GM21786 (cell line): ENCODE results near the gene MIEN1.
A peak's percentile ranks its signal among the peaks of the same experiment; 100 is the strongest.
"Not testable (repeated sequence)": the region's sequence is repeated elsewhere in the genome, so short reads cannot be mapped to it uniquely, and the experiment has no call there.

Experiments
- ATAC-seq: cut with Tn5 transposase; IDR thresholded peaks from one replicate; pipeline ENCODE4 v1.9.1; 2021; ENCODE audit not compliant: unreplicated experiment

MIEN1 gene

DNA sequence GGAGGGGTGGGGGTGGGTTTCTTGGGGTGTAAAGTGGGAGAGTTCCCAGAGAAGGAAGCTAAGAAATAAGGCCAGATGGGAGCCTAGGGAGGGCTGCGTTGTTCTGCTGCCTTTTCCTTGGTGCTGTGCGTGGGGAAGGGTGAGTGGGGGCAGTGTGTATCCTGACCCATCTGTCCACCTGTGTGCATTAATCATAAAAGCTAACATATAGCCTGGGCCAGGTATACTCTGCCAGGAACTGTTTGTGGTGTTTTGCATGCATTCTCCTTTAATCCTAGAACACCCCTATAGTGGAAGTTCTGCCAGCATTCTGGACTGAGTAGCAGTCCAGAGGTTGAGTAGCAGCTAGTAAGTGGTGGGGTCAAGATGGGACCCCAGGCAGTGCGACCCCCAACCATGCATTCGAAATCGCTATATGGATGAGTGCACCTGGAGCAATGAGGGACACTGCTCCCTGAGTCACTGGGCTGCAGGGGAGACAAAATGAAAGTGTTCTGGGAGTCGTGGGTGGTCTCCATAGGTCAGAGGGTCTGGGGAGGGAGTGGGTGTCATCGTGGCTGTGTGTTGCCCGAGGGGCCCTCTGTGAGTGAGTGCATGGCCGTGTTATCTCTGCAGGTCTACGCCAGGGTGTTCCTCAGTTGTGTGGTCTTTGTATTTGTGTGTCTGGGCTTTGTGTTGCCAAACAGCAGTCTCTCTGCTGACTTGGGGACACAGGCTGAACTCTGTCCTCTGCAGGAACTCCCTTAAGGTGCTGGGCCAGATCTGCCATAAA is 29.1 kb downstream of the MIEN1 start:
- no peak for ATAC-seq

DNA sequence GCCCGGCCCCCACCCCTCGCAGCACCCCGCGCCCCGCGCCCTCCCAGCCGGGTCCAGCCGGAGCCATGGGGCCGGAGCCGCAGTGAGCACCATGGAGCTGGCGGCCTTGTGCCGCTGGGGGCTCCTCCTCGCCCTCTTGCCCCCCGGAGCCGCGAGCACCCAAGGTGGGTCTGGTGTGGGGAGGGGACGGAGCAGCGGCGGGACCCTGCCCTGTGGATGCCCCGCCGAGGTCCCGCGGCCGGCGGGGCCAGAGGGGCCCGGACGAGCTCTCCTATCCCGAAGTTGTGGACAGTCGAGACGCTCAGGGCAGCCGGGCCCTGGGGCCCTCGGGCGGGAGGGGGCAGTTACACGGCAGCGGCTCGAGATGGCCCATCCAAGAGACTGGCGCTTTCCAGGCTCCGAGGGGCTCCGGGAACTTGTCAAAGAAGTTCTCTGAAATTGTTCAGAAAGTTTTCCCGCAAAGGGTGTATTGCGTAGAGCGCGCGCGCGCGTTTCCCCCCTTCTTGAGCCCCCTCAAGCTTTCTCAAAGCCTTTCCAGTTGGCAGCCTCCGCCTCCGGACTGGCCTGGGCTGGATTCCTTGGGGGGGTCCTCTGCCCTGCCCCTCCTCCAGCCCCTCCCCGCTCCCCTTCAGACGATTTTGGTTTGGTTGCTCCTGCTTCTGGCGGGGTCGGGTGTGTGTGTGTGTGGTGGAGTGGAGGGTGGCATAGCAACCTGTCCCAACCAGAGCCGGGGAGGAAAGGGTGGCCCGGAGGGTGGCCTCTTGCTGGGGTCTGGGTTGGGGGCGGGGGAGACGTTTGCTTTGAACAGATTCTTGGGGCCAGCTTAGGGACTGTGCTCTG is 30.0 kb downstream of the MIEN1 start:
- no peak for ATAC-seq

DNA sequence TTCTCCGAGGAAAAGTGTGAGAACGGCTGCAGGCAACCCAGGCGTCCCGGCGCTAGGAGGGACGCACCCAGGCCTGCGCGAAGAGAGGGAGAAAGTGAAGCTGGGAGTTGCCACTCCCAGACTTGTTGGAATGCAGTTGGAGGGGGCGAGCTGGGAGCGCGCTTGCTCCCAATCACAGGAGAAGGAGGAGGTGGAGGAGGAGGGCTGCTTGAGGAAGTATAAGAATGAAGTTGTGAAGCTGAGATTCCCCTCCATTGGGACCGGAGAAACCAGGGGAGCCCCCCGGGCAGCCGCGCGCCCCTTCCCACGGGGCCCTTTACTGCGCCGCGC is 30.5 kb downstream of the MIEN1 start, which contains the start of gene ERBB2:
ERBB2 (plus strand) TSS at position 247 of the 330 bp plus-strand sequence. CDS start 175 bp downstream, outside the sequence.
- no peak for ATAC-seq

DNA sequence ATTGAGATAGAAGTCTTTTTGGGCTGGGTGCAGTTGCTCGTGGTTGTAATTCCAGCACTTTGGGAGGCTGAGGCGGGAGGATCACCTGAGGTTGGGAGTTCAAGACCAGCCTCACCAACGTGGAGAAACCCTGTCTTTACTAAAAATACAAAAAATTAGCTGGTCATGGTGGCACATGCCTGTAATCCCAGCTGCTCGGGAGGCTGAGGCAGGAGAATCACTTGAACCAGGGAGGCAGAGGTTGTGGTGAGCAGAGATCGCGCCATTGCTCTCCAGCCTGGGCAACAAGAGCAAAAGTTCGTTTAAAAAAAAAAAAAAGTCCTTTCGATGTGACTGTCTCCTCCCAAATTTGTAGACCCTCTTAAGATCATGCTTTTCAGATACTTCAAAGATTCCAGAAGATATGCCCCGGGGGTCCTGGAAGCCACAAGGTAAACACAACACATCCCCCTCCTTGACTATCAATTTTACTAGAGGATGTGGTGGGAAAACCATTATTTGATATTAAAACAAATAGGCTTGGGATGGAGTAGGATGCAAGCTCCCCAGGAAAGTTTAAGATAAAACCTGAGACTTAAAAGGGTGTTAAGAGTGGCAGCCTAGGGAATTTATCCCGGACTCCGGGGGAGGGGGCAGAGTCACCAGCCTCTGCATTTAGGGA is 31.0 kb downstream of the MIEN1 start:
- not testable (repeated sequence) for ATAC-seq

DNA sequence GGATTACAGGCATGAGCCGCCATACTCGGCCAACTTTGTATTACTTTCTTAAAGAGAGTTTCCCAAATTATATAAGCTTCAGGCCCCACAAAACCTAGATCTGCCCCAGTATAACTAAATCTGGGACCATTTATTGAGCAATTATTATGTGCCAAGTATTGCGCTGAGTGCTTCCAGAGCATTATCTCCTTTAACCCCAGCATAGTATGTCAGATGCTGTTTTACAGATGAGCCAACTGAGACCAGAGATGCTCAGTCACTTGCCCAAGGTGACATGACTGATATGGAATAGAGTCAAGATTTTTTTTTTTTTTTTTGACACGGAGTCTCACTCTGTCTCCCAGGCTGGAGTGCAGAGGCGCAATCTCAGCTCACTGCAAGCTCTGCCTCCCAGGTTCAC is 32.4 kb downstream of the MIEN1 start:
- ATAC-seq = no peak

DNA sequence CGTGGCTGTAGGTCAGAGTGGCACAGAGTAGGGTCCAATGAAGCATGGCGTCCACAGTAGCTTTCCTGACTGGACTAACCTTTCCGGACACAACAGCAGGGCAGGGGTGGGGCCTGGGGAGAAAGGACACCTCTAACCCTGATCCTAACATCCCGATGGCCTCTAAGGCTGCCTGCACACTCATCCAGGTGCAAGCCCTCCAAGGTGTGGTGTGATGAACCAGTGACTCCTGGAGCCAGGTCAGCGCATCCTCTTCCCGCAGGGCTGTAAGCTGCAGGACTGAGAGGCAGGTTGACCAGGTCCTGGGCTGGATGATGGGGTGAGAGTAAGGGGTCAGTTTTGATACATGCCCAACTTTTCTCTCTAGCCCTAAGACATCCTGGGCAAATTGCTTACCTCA is 33.6 kb downstream of the MIEN1 start:
- no peak for ATAC-seq

DNA sequence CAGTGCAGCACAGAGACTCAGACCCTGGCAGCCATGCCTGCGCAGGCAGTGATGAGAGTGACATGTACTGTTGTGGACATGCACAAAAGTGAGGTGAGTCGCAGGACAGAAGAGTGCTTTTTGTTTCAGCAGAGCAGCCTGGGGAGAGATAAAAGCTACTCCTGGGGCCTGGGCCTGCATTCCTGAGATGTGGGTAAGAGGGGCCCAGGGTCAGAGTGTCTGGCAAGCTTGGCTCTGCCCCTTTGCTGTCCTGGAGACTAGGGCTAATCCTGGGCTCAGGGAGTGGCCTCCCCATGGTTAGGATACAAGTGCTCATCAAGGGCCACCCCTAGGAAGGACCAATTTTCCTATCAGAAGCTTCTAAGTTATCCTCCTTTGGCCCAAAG is 35.2 kb downstream of the MIEN1 start:
- no peak for ATAC-seq

DNA sequence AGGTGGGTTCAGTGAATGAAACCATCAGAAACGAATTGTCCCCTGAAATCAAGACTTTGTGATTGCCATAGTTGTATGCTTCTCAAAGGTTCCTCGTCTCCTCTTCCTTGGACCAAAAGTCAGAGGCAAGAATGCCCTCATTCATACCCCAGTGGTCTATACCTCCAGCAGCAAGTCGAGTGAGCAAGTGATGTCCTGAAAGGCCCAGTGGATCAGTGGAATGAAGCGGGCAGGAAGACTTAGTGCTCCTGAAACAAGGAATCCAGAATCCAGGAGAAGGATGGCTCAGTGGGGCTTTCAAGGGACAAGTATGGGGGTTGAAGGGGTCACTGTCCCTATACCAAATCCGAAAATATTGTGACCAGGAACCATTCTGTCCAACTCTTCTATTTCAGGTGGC is 35.7 kb downstream of the MIEN1 start:
- no peak for ATAC-seq

DNA sequence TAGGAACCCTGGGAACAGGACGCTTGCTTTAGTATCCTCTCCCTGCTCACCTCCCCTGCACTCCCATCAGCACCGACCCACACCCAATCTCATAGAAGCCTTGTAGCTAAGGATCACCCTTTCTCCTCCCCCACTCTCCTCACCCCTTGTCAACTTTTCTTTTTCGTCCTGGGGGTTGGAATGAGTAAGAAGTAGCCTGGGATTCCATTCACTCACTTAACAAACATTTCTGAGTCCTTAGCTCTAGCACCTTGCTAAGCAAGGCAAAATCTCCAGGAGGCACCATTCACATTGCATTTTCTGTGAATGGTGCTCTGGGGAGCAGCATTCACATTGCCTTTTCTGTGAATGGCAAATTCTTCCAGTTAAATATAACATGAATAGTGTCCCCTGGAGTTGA is 41.4 kb downstream of the MIEN1 start:
- no peak for ATAC-seq

DNA sequence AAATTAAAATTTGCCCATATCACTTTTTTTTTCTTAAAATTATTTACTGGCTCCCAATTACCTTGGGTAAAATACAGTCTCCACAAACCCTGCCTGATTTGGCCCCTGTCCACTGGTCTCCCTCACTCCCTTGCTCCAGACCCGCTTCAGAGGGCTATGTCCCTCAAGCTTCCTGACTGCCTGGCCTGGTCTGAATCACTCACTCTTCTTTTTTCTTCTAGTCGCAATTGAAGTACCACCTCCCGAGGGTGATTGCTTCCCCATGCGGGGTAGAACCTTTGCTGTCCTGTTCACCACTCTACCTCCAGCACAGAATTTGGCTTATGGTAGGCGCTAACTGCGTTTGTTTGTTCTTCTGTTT is 41.9 kb downstream of the MIEN1 start:
- ATAC-seq = no peak

DNA sequence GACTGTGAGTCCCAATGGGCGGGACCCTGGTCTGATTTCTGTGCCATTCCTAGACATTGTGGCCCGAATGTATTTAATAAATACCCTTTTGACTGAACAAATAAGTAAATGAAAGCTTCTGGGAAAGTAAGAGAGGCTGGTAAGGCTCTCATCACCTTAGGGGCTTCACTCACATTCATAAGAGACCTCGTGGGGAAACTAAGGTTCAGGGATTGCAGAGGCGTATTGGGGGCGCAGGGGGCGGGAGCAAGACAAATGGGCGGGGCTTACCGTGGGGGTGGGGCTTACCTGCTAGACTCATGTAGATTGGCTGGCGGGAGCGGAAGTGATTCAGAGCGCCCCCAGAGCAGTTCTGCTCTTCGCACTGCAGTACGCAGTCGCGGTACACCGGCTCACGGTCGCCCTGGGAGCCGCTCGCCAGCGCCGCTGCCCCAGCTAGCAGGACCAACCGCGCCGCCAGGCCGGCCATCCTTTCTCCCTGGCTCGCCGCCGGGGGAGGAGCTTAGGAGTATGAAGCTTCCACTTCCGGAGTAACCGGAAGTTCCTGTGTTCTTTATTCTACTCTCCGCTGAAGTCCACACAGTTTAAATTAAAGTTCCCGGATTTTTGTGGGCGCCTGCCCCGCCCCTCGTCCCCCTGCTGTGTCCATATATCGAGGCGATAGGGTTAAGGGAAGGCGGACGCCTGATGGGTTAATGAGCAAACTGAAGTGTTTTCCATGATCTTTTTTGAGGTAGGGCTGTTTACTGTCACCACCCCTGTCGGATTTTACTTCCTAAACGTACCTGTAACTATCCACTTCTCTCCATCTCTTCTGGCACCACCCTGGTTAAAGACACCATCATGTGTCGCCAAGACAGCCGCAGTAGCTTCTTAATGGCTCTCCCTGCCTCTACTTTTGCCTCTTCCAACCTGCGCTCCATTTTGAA is 42.5 kb downstream of the MIEN1 start, which contains the start of gene PGAP3:
PGAP3 (minus strand) TSS at position 512 of the 929 bp plus-strand sequence; CDS start at position 469, 43 bp downstream.
- ATAC-seq = peak; percentile 80

DNA sequence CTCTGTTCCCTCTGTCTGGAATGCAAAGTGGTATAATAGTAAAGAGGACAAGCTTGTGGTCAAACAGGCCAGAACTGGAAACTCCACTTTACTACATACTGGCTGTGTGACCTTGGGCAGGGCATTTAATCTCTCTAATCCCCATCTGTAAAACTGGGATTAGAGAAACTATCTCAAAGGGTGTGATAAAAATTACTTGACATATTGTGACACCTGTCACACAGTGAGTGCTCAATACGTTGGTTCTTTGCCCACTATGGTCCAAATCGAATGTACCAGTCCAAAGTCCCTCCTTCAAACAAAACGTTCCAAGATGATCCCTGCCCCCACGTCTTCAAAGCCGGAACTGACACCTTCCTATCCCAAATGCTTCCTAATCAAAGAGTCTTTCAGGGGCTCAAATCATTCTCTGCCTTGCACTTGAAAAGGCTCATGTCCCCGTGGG is 43.2 kb downstream of the MIEN1 start:
- ATAC-seq = no peak

DNA sequence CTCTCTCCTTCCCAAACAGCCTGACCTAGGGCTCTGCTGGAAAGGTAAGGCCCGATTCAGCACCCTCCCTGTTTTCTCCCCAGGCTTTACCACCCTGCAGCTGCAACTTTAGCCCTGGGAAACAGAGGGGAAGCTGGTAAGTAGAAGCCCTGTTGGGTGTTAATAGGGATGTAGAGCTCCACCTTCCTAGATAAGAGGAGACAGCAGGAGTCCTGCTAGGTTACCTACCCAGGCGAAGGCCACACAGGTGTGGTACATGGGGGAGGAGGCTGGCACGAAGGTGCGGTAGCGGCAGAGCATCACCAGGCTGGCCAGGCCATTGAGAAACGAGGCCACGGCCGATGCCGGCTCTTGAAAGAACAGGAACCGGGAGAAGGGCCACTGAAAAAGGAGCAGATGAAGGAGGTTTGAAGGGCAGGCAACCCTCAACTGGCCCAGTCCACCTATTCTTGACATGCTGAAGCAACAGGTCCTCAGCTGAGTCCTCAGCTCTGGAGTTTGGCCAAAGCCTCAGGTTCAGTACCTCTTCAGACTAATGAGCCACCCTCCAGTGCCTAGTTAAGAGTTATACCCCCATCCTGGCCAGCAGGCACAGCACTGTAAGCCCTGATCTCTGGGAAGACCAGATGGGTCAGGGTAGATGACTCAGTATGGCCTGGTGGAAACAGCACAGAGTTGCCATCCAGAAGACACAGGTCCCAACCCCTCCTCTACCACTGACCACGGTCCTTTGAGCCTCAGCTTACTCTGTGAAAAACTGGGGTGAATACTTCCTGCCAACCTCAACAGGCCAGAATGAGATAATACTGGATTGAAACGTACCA is 45.8 kb downstream of the MIEN1 start:
- ATAC-seq = no peak

DNA sequence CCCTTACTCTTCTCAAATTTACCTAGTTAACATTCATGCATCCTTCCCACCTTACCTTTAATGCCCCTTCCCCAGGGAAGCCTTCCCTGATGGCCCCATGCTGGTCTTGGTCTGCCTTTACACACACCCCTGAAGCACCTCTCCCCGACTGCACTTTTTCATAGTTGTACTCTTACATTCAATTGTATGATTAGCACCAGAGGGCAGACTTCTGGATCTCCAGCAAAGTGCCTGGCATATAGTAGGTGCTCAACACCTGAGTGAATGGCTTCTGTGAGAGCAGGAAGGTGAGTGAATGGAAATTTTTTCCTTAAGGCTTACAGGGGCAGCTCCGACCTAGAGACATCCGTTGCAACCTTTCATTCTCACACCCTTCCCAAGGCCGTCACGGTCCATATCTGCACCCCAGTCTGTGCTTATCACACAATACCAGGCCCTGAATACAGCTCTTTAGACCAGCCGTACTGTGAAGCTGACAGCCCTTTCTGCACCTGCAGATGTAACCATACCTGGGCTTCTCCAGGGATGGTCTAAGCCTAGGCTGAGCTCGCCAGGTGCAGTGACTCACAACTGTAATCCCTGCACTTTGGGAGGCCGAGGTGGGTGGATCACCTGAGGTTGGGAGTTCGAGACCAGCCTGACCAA is 46.9 kb downstream of the MIEN1 start:
- no peak for ATAC-seq

DNA sequence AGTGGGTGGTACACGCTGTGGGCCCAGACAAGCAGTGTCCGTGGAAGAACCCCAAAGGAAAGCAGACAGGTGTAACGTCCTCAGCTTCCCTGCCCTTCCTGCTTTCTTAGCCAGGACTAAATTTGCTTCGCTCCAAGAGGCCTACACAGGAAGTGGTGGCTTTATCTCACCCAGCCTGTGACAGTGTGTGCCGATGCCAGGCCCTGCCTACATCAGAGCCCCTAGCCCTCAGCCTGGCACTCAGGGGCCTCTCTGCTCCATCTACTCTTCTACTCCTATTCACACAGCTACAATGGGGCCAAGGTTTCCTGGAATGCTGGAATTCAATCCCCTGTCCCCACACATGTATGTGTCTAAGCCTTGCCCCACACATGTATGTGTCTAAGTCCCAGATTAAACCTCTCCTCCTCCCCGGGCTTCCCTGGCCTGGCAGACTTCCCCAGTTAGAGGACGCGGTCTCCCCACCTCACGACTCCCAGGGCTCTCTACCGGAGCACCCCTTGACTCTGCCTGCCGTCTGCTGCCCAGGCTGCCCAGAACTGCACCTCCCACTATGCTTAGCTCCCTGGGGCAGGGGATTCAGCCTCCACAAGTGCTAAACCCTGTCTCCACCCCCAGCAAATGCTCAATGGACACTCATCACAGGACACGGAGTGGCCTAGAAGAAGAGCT is 50.7 kb downstream of the MIEN1 start:
- no peak for ATAC-seq
